ENCODE results near the gene RAD51B.

Gene RAD51B

DNA sequence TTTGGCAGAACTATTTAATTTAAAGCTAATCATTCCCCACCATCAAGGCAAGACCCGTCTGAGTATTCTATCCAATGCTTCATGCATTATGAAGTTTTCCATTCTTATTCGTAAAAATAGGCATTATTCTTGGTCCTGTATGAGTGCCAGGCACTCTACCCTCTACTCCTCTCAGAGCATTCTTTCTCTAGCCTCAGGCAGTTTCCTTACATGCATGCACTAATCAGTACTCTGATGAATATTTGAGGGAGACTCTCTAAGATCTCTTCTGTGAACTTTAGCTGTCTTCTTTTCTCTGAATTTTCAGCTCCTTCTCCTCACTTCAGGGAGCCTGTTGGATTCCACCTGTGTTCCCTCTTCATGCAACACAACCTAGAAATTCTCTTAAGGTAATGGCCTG is 334.7 kb downstream of the RAD51B start:
- no peak for DNase-seq

GRCh38 chr14:68157971-68158371 is 338.4 kb downstream of the RAD51B start:
- DNase-seq = no peak

GRCh38 chr14:68158640-68159039 is 339.1 kb downstream of the RAD51B start:
- no peak for DNase-seq

DNA sequence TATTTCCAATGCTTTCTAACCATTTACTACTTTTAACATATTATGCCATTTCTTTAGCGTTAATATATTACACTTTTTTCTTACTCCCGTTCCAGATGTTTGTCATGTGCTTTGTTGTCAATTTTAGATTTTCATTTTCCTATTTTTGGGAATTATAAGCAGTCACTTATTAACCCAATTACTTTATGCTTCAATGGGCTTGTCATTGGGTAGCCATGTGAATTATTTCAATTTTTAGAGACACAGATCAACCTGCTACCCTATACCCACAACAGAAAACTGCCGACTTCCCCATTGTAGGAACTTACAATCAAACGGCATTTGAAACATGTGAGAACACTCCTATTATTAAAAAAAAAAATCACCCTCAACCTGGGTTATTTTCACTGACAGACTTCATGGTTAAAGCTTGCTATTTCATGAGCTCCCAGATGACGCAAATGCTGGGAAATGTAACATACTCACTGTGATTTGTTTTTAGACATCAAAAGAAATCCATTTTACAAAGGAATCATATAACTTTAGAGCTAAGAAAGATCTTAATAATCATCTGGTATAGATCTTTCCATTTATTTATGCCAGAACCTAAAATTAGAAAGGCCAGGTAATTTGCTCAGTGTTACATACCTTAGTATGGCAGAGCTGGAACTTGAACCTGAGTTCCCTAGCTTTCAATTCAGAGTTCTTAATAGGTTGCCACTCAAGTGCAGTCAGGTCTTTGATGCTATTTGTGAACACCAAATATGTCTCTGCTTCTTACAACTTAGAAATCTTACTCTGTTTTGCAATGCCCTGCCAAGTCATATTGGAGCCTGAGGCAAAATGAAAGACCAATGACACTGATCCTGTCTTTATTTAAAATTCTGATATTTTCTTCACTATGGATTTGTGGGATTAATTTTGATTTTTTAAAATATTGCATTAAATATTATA is 340.4 kb downstream of the RAD51B start:
- DNase-seq = no peak

DNA sequence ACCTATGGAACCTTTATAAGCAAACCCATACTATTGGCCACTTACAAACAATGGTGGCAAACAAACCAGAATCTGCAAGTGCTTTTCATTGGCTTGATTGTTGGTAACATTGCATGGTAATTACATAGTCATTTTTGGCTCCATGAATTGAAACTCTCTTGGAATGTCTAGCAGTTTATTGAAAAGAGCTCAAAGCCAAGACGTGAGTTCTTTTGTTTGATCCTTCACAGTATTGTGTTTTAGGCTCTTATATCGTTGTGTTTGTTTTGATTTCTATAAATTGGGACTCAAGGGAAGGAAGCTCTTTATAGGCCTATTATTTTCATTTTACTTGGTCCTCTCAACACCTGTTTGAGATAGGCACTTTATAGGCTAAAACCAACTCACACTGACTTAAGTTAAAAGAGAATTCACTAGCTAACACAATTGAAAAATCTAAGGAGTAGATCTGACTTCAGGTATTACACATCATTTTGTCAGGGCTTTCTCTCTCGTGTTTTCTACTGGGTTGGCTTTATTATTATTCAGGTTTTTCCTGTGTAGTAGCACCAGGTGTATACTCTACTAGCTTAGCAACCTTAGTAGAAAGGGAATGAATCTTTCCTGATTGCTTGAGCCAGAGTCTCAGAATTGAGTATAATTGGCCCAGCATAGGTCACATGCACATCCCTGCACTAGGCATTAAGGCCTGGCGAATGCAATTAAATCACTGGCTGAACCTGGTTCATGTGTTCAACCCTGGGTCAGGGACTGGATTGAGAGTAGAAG is 341.4 kb downstream of the RAD51B start:
- DNase-seq = no peak

GRCh38 chr14:68162887-68163286 is 343.3 kb downstream of the RAD51B start:
- DNase-seq = no peak

- no peak for DNase-seq
These were observed 345.1 kb downstream of the RAD51B start for GRCh38 chr14:68164711-68165113.

- no peak for DNase-seq
These were observed 345.8 kb downstream of the RAD51B start for GRCh38 chr14:68165274-68165843.

- no peak for DNase-seq
These were observed 347.3 kb downstream of the RAD51B start for GRCh38 chr14:68166731-68167382.

DNA sequence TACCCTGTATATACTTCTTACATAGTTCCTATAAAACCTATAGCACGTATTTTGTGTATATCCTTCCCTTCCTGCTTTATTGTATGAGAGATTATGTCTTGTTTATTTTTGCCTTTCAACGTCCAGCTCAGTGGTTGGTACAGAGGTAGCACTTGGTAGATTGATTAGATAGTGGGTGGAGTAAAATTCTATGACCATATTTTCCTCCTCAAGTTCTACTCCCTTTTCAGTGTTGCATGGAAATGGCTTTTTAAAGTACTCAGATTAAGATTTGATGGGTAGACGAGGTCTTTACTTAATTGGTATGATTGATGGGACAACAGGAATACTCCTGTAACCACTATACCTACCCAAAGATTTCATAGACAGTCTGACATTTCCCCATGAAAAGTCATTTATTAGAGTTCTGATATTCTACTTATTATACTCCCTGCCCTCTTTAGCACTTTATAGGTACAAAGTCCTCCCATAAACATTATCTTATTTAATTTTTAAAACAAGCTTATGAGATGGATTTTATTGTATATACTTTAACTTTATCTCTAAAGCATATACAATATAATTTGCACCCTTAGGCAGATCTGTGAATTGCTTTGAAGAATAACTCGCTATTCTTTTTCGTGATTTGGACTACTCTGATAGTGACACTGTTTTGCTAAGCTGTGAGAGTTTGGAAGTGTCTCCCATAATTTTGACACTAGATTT is 348.0 kb downstream of the RAD51B start:
- DNase-seq = no peak

- no peak for DNase-seq
These were observed 349.0 kb downstream of the RAD51B start for GRCh38 chr14:68168460-68169109.

DNA sequence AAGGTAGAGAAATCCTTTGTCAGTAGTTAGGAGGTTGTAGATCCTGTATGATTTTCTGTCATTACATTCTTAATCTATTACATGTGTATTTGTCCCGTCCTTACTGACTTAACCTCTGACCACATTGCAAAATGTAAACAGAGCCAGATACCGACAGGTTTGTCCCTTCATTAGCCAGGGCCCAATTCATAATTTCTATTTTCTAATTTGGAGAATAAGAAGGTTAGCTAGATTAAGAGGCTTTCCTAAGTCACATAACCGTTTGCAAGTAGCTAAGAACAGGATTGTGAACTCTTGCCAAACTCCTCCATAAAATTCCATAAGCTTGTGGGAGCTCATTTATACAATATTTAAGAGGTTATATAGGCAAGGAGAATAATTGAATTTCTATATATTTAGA is 352.6 kb downstream of the RAD51B start:
- DNase-seq = no peak

DNA sequence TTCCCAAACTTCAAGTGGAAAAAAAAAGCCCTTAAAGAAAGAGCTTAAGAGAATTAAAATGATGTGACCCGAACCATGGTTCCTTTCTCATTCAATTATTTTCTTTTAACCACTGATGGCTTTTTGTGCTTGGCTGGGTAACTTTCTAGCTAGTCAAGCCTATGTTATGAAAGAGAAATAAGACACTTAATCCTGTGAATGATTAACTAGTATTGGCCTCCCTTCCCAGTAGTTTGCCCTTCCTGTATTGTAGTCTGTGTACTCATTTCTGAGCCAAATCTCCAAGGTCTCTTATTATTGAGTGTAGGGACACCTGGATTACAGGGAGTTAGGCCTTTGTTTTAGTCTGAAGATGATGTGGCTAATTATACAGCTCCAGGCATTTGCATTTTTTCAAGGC is 353.0 kb downstream of the RAD51B start:
- DNase-seq = no peak

- DNase-seq = no peak
These were observed 353.8 kb downstream of the RAD51B start for GRCh38 chr14:68173227-68173972.

- no peak for DNase-seq
These were observed 354.9 kb downstream of the RAD51B start for GRCh38 chr14:68174446-68174845.

GRCh38 chr14:68176687-68177086 is 357.1 kb downstream of the RAD51B start:
- no peak for DNase-seq

DNA sequence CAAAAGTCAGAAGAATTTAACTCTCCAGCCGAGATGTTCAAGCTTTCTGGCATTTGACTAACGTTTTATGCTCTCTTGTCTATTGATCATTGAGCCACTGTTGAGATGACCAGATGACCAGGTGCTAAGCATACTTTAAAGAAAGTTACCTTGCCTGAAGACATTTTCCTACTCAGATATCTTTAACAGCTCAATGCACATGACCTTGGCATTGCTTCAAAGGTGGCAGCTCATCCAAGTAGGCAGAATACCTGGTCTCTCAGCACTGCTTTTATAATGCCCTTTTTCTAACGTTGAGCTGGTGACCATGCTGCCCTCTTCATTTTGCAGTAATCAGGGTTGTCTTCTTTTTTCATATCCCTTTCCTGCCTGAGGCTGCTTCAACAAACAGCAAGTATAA is 358.1 kb downstream of the RAD51B start:
- DNase-seq = no peak

GRCh38 chr14:68178282-68178681 is 358.7 kb downstream of the RAD51B start:
- no peak for DNase-seq

GRCh38 chr14:68181519-68182326 is 362.1 kb downstream of the RAD51B start:
- DNase-seq = no peak

DNA sequence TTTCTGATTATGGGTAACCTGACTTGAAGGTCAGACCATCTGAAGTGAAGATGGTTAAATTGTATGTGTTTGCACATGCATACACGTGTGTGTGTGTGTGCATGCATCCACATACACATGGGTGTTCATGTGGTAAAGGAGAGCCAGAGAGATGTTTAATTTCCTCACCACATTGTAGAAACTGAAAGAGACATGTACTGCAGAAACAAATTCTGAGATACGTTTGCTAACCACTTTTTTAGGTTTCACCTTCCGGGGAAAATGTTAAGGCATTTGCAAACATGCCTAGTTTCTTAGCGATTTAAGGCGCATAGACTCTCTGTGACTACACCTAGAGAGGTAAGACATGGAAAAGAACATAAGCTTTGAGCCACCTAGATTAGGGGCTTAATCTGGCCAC is 362.9 kb downstream of the RAD51B start:
- no peak for DNase-seq
